Activated CD8-positive, alpha-beta memory T cell treated with anti-CD3 and anti-CD28 coated beads for 48 hours (primary cell): ENCODE measurements around the gene LYZ.
"Not testable (repeated sequence)": the region's sequence is repeated elsewhere in the genome, so short reads cannot be mapped to it uniquely, and the experiment has no call there.

Source experiments
- DNase-seq, 3 experiments: peaks; one replicate each; pipeline ENCODE4 v3.0.0-alpha.2; 2020; ENCODE audit warnings: low read depth in 2 of 3, low spot score in 2 of 3

LYZ gene

DNA sequence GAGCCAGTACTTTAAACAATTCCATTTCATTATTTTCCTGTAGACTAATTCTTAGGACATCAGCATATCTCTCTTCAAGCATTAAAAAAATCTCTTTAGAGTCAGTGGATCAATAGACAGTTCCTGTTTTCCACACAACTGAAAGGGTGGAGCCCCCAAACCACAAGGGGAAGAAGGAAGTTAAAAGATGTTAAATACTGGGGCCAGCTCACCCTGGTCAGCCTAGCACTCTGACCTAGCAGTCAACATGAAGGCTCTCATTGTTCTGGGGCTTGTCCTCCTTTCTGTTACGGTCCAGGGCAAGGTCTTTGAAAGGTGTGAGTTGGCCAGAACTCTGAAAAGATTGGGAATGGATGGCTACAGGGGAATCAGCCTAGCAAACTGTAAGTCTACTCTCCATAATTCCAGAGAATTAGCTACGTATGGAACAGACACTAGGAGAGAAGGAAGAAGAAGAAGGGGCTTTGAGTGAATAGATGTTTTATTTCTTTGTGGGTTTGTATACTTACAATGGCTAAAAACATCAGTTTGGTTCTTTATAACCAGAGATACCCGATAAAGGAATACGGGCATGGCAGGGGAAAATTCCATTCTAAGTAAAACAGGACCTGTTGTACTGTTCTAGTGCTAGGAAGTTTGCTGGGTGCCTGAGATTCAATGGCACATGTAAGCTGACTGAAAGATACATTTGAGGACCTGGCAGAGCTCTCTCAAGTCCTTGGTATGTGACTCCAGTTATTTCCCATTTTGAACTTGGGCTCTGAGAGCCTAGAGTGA, at the start of gene LYZ:
Gene LYZ (plus strand): TSS at position 220 of the 777 bp plus-strand sequence. CDS start 28 bp downstream, at position 248.
- DNase-seq, result no peak

DNA sequence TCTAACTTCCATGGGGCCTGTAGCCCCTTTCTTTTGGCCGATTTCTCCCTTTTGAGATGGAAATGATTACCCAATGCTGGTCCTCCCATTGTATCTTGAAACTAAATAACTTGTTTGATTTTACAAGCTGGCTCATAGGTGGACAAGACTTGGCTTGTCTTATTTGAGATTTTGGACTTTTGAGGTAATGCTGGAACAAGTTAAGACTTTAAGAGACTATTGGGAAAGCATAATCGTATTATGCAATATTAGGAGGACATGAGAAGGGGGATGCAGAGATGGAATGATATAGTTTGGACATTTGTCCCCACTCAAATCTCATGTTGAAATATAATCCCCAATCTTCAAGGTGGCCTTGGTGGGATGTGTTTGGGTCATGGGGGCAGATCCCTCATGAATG, 49.2 kb upstream of the LYZ start:
- DNase-seq, result no peak

DNA sequence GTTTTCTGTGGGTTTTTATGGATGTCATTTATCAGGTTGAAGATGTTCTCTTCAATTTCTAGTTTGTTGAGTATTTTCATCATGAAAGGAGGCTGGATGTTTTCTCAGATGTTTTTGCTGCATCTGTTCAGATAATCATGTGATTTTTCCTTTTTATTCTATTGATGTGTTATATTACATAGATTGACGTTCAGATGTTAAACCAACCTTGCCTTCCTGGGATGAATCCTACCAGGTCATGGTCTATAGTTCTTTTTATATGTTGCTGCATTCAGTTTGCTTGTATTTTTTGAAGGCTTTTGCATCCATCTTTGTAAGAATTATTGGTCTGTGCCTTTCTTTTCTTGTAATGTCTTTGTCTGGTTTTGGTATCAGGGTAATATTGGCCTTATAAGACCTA, 43.9 kb upstream of the LYZ start:
- DNase-seq, result no peak

DNA sequence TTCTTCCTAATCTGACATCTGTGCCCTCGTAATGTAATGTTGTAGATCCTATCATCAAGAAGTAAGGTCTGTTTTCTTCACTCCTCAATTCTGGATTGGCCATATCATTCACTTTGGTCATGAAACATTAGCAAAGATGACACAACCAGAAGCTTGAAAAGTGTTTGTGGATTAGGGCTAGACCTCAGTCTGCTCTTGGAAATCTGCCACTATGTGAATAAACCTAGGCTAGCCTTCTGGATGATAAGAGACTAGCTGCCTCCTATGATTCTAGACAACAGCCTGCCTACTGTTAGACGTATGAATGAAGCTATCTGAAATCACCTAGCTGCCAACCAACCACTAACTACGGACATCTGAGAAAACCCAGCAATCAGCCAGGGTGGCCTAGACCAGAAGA, 38.7 kb upstream of the LYZ start:
- DNase-seq, result no peak

DNA sequence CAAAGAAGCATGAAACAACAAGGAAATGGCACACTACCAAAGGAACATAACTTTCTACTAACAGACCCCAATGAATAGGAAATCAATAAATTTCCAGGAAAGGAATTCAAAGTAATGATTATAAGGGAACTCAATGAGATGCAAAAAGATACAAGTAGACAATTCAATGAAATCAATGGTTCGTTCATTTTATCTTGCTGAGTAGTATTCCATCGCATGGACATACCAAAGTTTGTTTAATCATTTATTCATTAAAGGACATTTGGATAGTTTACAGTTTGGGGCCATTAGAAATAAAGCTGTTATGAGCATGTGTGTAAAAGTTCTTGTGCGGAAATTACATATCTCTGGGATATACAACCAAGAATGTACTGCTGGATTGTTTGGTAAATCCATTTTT, 35.0 kb upstream of the LYZ start:
- DNase-seq, result no peak

DNA sequence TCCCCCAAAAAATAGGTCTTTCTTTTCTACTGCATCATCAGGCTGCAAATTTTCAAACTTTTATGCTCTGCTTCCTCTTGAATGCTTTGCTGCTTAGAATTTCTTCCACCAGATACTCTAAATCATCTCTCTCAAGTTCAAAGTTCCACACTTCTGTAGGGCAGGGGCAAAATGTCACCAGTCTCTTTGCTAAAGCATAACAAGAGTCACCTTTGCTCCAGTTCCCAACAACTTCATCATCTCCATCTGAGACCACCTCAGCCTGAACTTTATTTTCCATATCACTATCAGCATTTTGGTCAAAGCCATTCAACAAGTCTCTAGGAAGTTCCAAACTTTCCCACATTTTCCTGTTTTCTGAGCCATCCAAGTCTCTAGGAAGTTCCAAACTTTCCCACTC, 31.4 kb upstream of the LYZ start:
- not testable (repeated sequence) for DNase-seq

DNA sequence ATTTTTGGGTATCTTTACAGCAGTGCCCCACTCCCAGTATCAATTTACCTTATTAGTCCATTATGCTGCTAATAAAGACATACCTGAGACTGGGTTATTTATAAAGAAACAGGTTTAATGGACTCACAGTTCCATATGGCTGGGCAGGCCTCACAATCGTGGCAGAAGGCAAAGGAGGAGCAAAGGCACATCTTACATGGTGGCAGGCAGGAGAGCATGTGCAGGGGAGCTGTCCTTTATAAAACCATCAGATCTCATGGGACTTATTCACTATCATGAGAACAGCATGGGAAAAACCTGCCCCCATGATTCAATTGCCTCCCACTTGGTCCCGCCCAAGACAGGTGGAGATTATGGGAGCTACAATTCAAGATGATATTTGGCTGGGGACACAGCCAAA, 30.9 kb upstream of the LYZ start:
- not testable (repeated sequence) for DNase-seq

DNA sequence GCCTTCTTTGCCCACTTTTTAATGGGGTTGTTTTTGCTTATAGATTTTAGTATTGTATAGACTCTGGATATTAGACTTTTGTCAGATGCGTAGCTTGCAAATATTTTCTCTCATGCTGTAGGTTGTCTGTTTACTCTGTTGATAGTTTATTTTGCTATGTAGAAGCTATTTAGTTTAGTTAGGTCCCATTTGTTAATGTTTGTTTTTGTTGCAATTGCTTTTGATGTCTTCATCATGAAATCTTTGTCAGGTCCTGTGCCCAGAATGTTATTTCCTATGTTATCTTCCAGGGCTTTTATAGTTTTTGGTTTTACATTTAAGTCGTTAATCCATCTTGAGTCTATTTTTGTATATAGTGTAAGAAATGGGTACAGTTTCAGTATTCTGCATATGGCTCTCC, 30.0 kb upstream of the LYZ start:
- DNase-seq, result no peak

DNA sequence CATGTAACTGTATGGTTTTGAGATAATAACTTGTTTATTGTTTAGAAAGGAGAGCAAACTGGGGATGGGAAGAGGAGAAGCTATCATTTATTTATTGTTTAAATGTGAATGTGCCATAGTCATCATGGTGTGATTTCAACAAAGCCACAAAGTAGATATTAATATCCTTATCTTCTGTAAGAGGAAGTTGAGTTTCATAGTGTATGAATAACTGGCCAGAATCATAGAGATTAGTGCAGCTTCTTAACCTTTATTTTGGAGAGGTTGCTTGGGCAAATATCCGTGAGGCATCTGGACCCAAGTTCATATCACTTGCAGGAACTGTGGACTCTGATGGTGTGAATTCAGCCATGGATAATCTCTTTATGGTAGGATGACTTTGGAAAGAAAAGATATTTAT, 26.8 kb upstream of the LYZ start:
- no peak for DNase-seq

DNA sequence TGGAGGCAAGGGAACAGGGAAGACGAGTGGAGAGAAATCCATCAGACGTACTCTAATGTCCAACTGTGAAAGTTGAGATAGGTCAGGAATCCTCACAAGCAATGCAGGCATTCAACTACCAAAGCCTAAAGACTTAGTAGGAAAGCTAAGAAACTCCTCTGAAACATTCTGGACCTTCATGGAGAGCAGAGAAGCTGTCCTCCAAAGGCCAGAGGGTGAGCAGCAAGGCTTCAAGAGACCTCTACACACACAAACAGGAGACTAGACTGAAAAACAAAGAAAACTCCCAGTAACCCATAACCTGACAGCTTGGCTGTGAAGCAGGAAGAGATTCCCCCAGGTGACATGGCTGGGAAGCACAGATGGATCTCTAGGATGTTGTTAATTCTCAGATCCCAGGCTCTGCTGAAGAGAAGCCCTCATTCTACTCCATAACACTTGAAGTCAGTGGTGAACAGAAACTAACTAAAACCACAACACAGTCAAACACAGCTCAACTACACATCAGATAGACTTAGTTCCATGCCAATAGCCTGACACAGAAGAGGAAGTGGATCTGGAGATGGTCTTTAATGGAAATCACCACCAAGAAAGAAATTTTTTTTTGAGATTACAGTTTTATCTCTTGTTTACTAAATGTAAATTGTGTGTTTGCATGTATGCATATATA, 23.2 kb upstream of the LYZ start:
- no peak for DNase-seq

DNA sequence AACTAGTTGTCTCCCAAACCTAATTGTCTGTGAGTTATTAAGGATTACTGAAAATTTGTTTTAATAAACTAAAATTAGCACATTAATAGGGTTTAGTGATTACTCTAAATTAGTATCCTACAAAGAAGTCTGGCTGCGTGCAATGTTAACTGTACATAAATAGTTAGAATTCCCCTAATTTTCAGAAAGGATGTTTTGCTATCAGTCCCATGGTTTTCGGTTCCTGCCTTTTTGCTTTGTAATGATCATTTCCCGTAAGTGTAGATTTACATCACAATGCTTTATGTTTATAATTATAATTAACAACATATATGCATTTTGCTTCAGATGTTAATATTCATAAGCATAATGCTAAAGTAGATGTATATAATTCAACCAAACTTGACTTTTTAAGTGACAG, 19.8 kb upstream of the LYZ start:
- DNase-seq, result no peak

DNA sequence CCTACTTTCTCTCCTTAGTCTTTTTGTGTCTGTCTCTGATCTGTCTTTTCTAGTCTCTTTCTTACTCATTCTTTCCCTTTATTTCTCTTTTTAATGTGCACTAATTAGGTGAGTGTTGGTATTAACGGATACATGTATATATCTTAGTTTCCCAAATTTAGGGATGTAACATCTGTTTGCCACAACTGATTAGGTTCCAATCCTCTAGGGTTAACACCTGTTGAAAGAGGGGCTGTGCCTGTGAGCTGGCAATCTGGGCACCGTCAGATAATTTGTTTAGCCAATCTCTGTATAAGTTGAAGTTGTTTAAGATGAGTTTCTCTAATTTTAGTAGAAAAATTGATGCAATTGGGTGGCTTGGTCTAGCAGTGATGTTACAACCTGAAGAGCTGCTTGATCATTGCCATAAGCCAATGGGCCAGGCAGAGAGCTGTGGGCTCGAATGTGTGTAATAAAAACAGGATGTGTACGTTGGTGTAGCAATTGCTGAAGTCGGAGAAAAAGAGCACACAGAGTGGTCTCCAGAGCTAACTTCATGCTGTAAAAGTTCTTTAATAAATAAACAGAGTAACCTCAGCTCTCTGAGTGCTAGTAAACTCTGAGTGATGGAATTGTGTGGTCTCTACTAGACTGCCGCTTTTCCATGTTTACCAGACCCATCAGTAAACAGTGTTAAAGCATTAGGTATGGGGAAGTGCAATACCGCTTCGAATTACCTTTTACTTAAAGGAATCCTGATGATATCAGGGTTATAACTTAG, 18.3 kb upstream of the LYZ start:
- no peak for DNase-seq

DNA sequence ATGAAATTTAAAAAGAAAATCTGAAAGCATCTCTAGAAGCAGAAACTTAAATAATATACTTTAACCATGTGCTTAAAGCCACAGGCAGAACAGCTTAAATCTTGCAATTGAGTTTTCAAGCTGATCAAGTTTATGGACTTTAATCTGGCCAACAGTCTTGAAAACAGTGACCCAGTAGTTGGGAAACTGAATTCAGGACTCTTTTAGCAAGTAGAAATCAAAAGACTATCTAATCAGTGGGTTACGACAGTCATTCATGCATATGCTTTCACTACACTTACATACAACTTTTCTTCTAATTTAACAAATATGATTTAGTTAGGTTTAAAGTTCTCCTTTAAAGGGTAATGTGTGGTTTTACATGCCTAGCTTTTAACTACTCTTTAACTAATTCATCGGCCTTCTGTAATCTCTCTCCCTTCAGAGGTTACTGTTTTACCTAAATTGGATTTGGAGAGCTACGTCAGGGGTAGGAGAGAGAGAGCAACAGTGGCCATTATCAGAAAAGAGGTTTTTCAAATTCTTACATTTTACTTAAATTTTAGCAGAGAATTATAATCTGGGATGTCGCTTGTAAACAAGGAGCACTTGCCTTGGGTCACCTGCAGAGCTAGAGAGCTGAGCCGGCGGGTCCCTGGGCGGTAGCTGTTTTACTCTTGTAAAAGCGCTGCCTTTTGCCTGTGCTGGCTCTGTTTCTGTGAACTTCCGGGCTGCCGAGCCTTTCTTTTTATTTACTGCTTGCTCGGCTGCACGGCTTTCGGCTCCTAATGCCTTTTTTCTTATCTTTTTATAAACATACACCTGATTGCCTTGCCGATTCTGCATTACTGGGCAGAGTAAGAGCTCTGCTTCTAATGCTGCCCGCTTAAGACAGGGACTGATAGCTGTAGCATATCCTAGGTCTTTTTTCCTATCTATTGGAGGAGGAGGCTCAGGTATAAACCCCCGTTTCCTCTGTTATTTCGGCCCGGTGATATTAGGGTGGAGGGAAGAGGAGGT, 17.4 kb upstream of the LYZ start:
- DNase-seq, result peak; percentile 12 to 19 (median 18)

DNA sequence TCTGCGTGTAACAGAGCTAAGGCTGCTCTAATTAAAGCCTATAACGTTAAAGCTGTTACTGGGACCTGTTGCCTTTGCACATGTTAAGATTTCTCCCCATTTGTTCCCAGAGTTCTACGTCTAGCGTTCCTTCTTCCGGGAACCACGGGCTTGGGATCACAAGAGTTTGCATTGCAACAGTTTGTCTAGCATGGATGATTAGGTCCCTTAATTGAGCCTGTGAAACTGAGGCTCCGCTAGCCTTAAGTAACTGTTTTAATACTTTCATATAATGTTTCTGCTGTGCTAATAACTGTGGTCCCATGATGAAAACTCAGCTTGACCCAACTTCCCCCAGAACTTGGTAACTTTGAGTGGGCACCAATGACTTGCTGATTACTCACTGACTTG, 16.7 kb upstream of the LYZ start:
- DNase-seq, result no peak

DNA sequence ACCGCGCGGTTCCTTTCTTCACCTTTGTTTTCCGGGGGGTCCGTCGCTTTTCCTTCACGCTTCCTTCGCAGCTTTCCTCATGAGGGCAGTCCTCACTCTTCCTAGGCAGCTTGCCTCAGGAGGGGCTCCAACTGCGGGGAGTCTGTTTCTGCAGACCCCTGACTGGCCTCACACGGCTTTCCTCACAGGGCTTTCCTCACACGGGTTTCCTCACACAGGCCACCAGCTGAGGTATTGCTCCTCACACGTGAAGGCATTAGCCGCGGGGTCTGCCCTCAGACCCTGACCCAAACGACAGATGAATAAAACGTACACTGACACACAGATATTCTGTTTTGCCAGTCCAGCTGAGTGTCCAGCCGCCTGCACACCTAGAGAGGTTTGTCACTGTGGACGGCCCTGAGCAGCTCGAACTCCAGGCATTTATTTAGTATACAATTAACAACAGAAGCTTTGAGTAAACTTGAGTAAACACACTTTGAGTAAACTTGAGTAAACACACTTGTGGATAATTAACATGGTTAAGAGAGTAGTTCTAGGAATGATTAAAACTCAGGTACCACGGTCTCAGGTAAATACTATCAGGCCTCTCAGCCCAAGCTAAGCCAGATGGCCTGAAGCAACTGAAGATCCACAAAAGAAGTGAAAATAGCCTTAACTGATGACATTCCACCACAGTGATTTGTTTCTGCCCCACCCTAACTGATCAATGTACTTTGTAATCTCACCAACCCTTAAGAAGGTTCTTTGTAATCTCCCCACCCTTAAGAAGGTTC, 16.1 kb upstream of the LYZ start:
- DNase-seq, result no peak

DNA sequence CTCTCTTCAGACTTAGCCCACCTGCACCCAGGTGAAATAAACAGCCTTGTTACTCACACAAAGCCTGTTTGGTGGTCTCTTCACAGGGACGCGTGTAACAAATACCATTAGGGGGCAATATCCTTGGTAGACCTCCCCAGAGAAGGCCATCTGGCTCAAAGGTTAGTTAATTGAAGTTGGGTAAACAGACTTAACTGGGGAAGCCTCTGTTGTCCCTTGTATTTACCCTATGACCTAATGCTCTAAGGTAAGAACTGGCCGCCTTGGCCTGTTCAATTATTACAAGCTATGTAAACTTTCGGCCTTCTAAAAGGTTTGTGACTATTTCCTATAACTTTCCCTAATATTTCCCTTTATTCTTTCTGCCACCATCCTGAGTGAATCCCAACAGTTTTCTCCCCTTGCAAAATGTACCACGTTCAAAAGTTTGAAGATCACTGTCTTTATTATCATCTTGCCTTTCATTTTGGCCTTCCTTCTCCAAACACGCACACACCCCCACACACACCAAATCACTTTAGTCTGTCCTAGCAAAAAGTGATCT, 15.3 kb upstream of the LYZ start:
- no peak for DNase-seq

DNA sequence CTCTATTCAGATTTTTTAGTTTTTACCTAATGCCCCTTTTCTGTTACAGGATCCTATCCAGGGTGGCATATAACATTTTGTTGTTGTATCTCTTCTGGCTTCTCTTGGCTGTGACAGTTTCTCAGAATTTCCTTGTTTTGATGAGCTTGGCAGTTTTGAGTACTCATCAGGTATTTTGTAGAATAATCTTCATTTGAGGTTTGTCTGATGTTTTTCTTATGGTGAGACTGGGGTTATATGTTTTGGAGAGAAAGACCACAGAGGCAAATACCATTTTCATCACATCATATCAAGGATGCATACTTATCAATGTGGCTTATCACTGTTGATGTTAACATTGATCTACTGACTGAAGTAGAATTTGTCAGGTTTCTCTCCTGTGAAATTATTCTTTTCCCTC, 14.0 kb upstream of the LYZ start:
- no peak for DNase-seq

DNA sequence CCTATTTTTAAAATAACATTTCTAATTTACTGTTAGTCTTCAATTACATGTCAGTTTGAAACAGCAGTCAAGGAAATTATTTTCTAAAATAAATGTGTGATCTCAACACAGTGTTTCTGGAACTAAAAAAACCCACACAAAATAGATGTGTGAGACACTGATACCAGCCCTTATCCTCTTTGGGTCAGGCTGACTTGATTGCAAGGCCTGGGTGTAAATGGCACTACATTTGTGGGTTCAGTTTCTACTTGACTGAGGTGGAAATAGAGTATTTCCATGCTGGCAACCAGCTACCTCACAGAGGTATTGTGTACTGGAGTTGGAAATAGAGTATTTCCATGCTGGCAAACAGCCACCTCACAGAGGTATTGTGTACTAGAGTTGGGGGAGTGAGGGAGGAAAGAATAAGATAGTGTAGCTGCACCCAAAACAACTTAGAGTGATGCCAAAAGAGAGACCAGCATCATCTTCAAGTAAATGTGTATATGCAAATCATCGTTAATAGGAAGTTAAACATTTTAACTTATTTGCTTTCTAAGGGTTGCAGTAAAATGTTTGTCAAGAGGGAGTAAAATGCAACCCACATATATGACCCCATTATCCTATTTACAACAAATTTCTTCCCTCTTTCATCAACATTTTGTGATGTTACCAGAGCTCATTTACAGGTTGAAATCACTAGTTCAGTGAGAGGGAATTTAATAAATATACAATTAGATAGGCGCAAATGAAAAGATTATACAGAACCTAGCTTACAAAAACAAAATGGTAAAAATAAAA, 10.7 kb upstream of the LYZ start:
- no peak for DNase-seq
